Ovary (tissue), 3 donors: ENCODE results near the gene TCEAL7.

Experiments
- CTCF ChIP-seq, 3 donors: fragments of 450-650 bp in 2 of 3; fragments of 200-600 bp in 1 of 3; IDR thresholded peaks; one replicate each; pipeline versions ENCODE4 v1.5.1 to v1.8.0; 2016 to 2022; ENCODE audit warnings: antibody characterized with exemption in 3 of 3, mild to moderate bottlenecking in 1 of 3
- EP300 ChIP-seq: sonication (generic); formaldehyde crosslinking; IDR thresholded peaks from one replicate; pipeline ENCODE4 v1.6.1; 2017; ENCODE audit warnings: antibody characterized with exemption
- POLR2A ChIP-seq: fragments of 450-650 bp; IDR thresholded peaks from one replicate; pipeline ENCODE4 v1.6.1; 2017; ENCODE audit warnings: antibody characterized with exemption, mild to moderate bottlenecking, moderate library complexity
- donor health status: DM: no; HTN: no; CAD: no.

- TF ChIP-seq CTCF (IDR thresholded peaks at IDR 0.05) (no peak), EP300 (no peak), POLR2A (no peak)
These were observed 42.8 kb downstream of the TCEAL7 start for GRCh38 chrX:103372886-103373285.
